Right forelimb (tissue), 1 donor: ENCODE data around the gene PCID2.

Source experiments
- DNase-seq: peaks from one replicate; pipeline ENCODE4 v3.0.0-alpha.2; 2018

The PCID2 gene

GRCh38 chr13:113219256-113219940 lies 10.9 kb upstream of the PCID2 start:
- DNase-seq = no peak

GRCh38 chr13:113218586-113218985 lies 10.1 kb upstream of the PCID2 start:
- no peak for DNase-seq

GRCh38 chr13:113216254-113217048 lies 8.0 kb upstream of the PCID2 start:
- no peak for DNase-seq

- DNase-seq = no peak
Measured at GRCh38 chr13:113211774-113212173, 3.3 kb upstream of the PCID2 start.

- no peak for DNase-seq
Measured at GRCh38 chr13:113210833-113211232, 2.4 kb upstream of the PCID2 start.

GRCh38 chr13:113209759-113210421 lies 1.4 kb upstream of the PCID2 start:
- DNase-seq = peak; percentile 73

GRCh38 chr13:113209336-113209758 lies 878 bp upstream of the PCID2 start, which contains the start of gene CUL4A:
TSS of gene CUL4A (plus strand) at chr13:113209613. CDS start at chr13:113209628, 15 bp downstream.
- peak; percentile 88 for DNase-seq

- DNase-seq = no peak
Measured at GRCh38 chr13:113207890-113208420, 514 bp downstream of the PCID2 start.

- DNase-seq = no peak
Measured at GRCh38 chr13:113207460-113207859, 1.0 kb downstream of the PCID2 start.

- no peak for DNase-seq
Measured at GRCh38 chr13:113205428-113205931, 3.0 kb downstream of the PCID2 start.

- DNase-seq = no peak
Measured at GRCh38 chr13:113204378-113204734, 4.1 kb downstream of the PCID2 start.

- no peak for DNase-seq
Measured at GRCh38 chr13:113203507-113204377, 4.7 kb downstream of the PCID2 start.

- DNase-seq = no peak
Measured at GRCh38 chr13:113202912-113203311, 5.6 kb downstream of the PCID2 start.

GRCh38 chr13:113201815-113202214 lies 6.7 kb downstream of the PCID2 start:
- no peak for DNase-seq

- no peak for DNase-seq
Measured at GRCh38 chr13:113196970-113197737, 11.3 kb downstream of the PCID2 start.

- no peak for DNase-seq
Measured at GRCh38 chr13:113195360-113195759, 13.1 kb downstream of the PCID2 start.

GRCh38 chr13:113192902-113193301 lies 15.6 kb downstream of the PCID2 start:
- no peak for DNase-seq

- DNase-seq = no peak
Measured at GRCh38 chr13:113192279-113192678, 16.2 kb downstream of the PCID2 start.

GRCh38 chr13:113190181-113190580 lies 18.3 kb downstream of the PCID2 start:
- DNase-seq = no peak

GRCh38 chr13:113187883-113188665 lies 20.4 kb downstream of the PCID2 start:
- no peak for DNase-seq

- no peak for DNase-seq
Measured at GRCh38 chr13:113187263-113187669, 21.2 kb downstream of the PCID2 start.
